Natural killer cell (primary cell): ENCODE measurements around the gene P4HA2. TPM values are rescaled to one million over a fixed set of nuclear protein-coding genes. Genes with fewer than 3 reads are reported as not detected.

Experiments
- ATAC-seq, 3 donors: fragments of 150-1000 bp in 2 of 3; fragments of 200-7000 bp in 1 of 3; cut with Tn5 transposase; 1 replicate in 1 of 3; 2 replicates in 2 of 3; pipeline ENCODE4 v1.10.0; 2021; ENCODE audit warnings: mild to moderate bottlenecking in 2 of 3, moderate library complexity in 2 of 3
- DNase-seq, 2 donors: peaks; one replicate each; pipeline versions ENCODE4 v3.0.0 to v3.0.0-alpha.2; 2013 to 2021; ENCODE audit warnings: mixed read lengths in 1 of 2
- H3K27ac ChIP-seq: one replicate; pipeline ENCODE4 v1.5.1; 2013; ENCODE audit warnings: mild to moderate bottlenecking, low read length
- H3K27me3 ChIP-seq: one replicate; pipeline ENCODE4 v1.6.1; 2013; ENCODE audit warnings: low read length; ENCODE audit not compliant: control insufficient read depth, insufficient read depth
- H3K36me3 ChIP-seq: one replicate; pipeline ENCODE4 v1.6.1; 2013; ENCODE audit warnings: low read length; ENCODE audit not compliant: control insufficient read depth, insufficient read depth
- H3K4me1 ChIP-seq: one replicate; pipeline ENCODE4 v1.6.1; 2013; ENCODE audit warnings: low read length; ENCODE audit not compliant: control insufficient read depth, insufficient read depth
- H3K4me3 ChIP-seq: one replicate; pipeline ENCODE4 v1.5.1; 2013; ENCODE audit warnings: low read length
- H3K9me3 ChIP-seq: one replicate; pipeline ENCODE4 v1.6.1; 2013; ENCODE audit warnings: low read length; ENCODE audit not compliant: control insufficient read depth, insufficient read depth
- H3K27ac Mint-ChIP-seq, 2 donors: one replicate each; pipeline ENCODE4 v1.8.0; 2022; ENCODE audit warnings: mild to moderate bottlenecking in 2 of 2, mixed read lengths in 2 of 2, moderate library complexity in 1 of 2
- H3K27me3 Mint-ChIP-seq, 2 donors: one replicate each; pipeline ENCODE4 v1.8.0; 2022; ENCODE audit warnings: low read depth in 2 of 2, mixed read lengths in 2 of 2
- H3K36me3 Mint-ChIP-seq: one replicate; pipeline ENCODE4 v1.8.0; 2022; ENCODE audit warnings: mixed read lengths
- H3K4me1 Mint-ChIP-seq, 2 donors: one replicate each; pipeline ENCODE4 v1.8.0; 2022; ENCODE audit warnings: mixed read lengths in 2 of 2
- H3K4me3 Mint-ChIP-seq: one replicate; pipeline ENCODE4 v1.8.0; 2022; ENCODE audit warnings: mild to moderate bottlenecking, moderate library complexity, mixed read lengths
- H3K9me3 Mint-ChIP-seq, 2 donors: one replicate each; pipeline ENCODE4 v1.8.0; 2022; ENCODE audit warnings: mixed read lengths in 2 of 2
- CTCF ChIP-seq: fragments of 200-600 bp; IDR thresholded peaks from one replicate; pipeline ENCODE4 v1.8.0; 2022; ENCODE audit warnings: antibody characterized with exemption
- WGBS: methylation state at CpG from one replicate; pipeline ENCODE4 v1.1.7; 2013; ENCODE audit warnings: missing lambda C conversion rate; ENCODE audit not compliant: insufficient coverage; 5-methylcytosine and 5-hydroxymethylcytosine counted together
- intact Hi-C: fragments of 100-400 bp; cut with micrococcal nuclease; formaldehyde crosslinking; loops from one replicate; pipeline ENCODE4 v1.14.2; 2022
- total RNA-seq, 4 donors: library from RNA; stranded (reverse); fragments of 120-200 nt in 1 of 4; gene quantifications; one replicate each; pipeline versions ENCODE4 v1.2.3 to v1.2.4, GENCODE V29; 2013 to 2022

Gene P4HA2
- total RNA-seq, 3 donors from 2014 or later (not counting 1 experiment from before 2014, with no cell fraction given): 0.20 TPM; not detected in 2

- H3K36me3 ChIP-seq: no peaks in the 10 kb centered on the region
- no peaks in the 10 kb centered on the region for H3K9me3 Mint-ChIP-seq
- intact Hi-C loops: no loop called here
- no peak overlapping the region for H3K4me3 Mint-ChIP-seq
- H3K4me1 ChIP-seq: no peaks in the 10 kb centered on the region
- no peak overlapping the region for H3K4me3 ChIP-seq
- TF ChIP-seq CTCF: no peak
- 71% methylated on average over 8 of the region's 8 CpGs for WGBS
- no peak for DNase-seq
- no peak overlapping the region for H3K27ac Mint-ChIP-seq
- H3K36me3 Mint-ChIP-seq: no peaks in the 10 kb centered on the region
- no peak for ATAC-seq
- peaks cover 0 to 5% of the 10 kb centered on the region in 2 donors for H3K27me3 Mint-ChIP-seq
- no peaks in the 10 kb centered on the region for H3K9me3 ChIP-seq
- H3K27me3 ChIP-seq: no peaks in the 10 kb centered on the region
- no peak overlapping the region for H3K27ac ChIP-seq
- H3K4me1 Mint-ChIP-seq: peaks cover 0 to 2% of the 10 kb centered on the region in 2 donors
Observed at GRCh38 chr5:132265336-132266030, 37.8 kb upstream of the P4HA2 start.

DNA sequence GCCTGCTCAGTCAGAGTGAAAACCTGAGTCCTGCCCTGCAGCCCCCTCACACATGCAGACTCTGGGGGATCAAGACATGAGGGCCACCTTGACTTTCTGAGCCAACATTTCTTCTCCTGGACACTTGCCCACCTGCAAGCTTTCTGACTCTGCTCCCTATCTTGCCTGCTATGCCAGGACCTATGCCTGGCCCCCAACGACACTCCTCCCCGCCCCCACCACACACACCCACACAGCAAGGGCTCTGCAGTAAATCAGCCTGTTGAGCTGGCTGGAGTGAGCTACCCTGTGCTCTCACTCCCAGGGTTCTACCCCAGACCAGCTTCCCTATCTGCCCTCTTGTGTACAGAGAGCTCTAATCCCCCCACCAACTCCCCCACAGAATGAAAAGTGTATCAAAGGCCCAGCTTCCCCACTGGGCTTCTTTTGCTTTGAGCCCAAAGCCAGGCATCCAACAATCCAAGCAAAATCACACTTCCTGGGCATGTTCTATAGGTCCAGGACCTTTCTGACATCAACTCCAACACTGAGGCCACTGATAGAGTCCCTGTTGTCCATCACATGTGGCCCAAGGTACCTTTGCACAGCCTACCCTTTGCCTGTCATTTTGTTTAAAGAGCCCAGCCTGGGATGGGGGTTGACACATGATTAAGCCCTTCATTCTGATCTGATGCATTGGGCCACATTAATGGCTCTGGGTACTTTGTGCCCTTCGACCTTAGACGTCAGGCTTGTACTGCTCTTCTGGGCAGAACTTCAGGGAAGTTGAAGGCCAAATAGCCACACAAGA, 37.1 kb upstream of the P4HA2 start:
- Mint-ChIP-seq H3K4me3 (no peak overlapping the region), H3K4me1 (peaks cover 0 to 5% of the 10 kb centered on the region in 2 donors), H3K27ac (no peak overlapping the region), H3K36me3 (no peaks in the 10 kb centered on the region), H3K9me3 (no peaks in the 10 kb centered on the region), H3K27me3 (peaks cover 0 to 9% of the 10 kb centered on the region in 2 donors)
- Histone ChIP-seq H3K9me3 (no peaks in the 10 kb centered on the region), H3K27ac (no peak overlapping the region), H3K4me1 (no peaks in the 10 kb centered on the region), H3K4me3 (no peak overlapping the region), H3K27me3 (no peaks in the 10 kb centered on the region), H3K36me3 (no peaks in the 10 kb centered on the region)
- 79% methylated on average over 4 of the region's 4 CpGs for WGBS
- ATAC-seq: no peak
- no peak for TF ChIP-seq CTCF
- DNase-seq: no peak
- intact Hi-C loops: no loop called here

- Mint-ChIP-seq H3K9me3 (no peaks in the 10 kb centered on the region), H3K4me3 (no peak overlapping the region), H3K27me3 (peaks cover 0 to 9% of the 10 kb centered on the region in 2 donors), H3K27ac (no peak overlapping the region), H3K4me1 (peaks cover 0 to 5% of the 10 kb centered on the region in 2 donors), H3K36me3 (no peaks in the 10 kb centered on the region)
- no peak overlapping the region for H3K4me3 ChIP-seq
- WGBS: 71% methylated on average over 4 of the region's 7 CpGs
- intact Hi-C loops: no loop called here
- no peaks in the 10 kb centered on the region for H3K36me3 ChIP-seq
- DNase-seq (peak in 1 of 2 donors; percentile 20), ATAC-seq (no peak)
- no peak overlapping the region for H3K27ac ChIP-seq
- no peaks in the 10 kb centered on the region for H3K27me3 ChIP-seq
- TF ChIP-seq CTCF: no peak
- H3K4me1 ChIP-seq: no peaks in the 10 kb centered on the region
- no peaks in the 10 kb centered on the region for H3K9me3 ChIP-seq
Observed at GRCh38 chr5:132263548-132264261, 36.1 kb upstream of the P4HA2 start.
